Hematopoietic multipotent progenitor cell treated with erythropoietin and hydrocortisone succinate and interleukin-3 and kit ligand, for 15 days (in vitro differentiated cells): ENCODE data around the gene PRDM16.

Experiments
- DNase-seq: peaks from one replicate; pipeline ENCODE4 v3.0.0-alpha.2; 2015; ENCODE audit warnings: low spot score

Gene PRDM16

DNA sequence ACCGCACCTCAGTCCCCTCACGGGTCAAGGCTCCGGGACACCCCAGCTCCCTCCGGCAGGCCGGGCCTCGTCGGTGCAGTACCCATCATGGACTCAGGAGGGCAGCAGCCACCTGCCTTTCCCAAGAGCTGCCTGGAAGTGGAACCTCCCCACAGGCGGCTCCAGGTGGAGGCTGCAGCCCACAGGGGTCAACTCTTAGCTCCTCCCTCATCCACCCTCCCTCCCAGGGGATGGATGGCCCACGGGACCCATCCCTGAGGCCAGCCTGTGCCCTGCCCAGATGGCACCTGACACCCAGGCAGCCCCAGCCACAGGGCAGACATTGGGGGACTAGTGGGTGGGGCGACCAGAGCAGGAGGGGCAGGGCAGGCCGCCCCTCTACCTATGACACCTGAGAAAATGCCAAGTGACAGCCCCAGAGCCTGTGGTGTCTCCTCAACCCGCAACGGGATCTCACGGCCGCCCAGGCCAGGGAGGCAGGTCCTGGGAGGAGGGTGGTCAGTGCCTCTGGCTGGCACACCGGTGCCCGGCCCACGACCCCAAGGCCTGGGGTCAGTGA is 384.3 kb downstream of the PRDM16 start:
- DNase-seq = peak; percentile 35

DNA sequence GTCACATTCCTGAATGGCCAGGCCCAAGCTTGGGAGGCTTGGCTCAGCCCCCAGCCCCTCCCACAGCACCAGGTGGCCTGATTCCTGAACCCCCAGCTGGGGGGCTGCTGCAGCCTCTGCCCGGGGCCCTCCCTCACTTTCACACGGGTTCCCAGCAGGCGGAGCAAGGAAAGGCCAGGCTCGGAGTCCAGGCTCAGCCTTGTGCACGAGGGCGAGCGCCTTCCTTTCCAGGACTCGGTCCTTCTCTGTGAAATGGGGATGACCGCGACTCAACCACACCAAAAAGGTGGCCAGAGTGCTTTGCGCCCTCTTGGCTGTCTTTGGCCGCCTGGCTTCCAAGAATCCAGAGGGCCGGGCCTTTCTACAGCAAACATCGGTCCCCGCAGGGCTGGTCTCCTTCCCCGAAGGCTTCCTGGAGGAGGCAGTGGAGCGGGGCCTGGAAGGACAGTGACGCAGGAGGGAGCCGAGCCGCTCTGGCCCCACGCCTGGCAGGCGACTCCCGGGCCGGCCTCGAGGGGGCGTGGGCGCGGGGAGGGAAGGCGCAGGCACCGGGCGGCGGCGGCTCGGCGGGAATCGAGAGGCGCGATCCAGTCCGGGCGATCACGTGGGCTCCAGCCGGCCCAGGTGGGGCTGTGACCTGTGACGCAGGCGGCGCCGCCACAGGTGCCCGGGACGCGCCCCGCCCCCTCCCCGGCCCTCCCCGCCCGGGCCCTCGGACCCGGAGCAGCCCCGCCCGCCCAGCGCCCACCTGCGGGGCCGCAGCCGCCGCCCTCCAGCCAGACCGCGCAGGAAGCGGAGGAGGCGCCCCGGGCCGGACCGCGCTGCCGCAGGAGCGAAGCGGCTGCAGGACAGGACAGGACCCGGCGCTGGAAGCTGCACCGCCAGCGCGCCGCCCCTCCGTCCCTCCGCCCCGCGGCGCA is 385.1 kb downstream of the PRDM16 start, which contains the start of gene ARHGEF16:
Gene ARHGEF16 (plus strand): TSS at position 775 of the 920 bp plus-strand sequence. CDS start 8,420 bp downstream, outside the sequence.
- DNase-seq = no peak

DNA sequence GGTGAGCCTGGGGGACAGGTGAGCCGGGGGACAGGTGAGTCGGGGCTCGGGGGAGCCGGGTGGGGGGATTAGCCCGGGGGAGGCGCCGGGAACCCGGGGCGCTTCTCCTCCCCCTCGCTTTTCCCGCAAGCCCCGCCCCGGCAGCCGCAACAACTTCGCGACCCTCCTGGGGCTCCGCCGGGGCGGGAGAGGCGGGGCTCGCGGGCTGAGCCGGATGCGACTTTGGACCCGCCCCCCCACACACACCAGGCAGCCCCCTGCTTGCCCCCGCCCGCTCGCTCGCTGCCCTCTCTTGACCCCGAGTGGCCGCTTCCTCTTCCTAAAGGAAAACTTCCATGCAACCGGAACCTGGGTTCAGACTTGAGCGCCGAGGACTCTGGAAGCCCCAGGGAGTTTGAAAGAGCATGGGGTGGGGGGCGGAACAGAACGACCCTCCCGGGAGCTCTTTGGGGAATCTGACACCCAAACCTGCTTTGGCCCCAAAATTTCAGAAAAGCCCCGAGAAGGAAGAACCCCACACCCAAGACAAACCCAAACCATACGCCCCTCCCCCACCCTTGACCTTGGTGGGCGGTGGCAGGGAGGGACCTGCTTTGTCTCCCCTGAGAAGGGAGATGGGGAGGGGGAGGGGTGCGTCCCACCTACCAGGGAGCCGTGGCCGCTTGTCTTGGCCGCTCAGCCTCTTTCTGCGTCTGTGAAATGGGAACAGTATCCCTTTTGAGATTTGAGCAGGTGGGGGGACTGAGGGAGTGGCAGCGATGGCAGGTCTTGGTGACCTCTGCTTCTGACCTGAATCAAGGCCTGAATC is 386.0 kb downstream of the PRDM16 start:
- no peak for DNase-seq

DNA sequence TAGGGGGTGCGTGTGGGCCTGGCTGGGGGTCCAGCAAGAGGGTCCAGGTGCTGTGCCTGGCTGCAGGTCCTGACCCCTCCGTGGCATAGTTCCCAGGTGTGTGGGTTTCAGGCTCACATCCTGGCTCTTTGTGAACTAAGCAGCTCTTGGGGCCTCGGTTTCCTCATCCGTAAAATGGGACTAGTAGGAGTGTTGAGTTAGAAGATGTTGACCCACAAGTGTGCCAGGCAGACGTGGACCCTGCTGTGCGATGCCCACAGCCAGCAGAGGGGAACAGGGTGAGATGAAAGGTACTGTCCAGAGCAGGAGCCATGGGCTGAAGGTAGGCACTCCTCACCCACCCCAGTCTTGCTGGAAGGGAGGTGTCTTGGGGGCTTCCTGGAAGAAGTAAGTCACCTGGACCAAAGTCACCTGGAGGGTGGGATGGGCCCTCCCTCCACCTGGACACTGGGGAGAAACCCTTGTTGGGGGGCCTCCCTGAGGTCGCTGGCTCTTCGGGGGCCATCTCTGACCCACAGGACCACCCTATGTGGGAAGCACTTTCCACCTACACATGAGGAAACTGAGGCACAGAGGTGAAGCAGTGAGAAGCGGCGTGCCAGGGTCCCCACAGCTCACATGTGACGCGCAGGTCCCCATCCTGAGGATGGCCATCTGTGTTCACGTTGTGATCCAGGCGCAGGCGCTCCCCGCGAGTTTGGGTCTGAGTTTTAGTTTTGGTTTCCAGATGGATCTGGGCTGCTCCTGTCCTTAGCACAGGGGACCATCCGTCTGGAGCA is 386.9 kb downstream of the PRDM16 start:
- DNase-seq = no peak

DNA sequence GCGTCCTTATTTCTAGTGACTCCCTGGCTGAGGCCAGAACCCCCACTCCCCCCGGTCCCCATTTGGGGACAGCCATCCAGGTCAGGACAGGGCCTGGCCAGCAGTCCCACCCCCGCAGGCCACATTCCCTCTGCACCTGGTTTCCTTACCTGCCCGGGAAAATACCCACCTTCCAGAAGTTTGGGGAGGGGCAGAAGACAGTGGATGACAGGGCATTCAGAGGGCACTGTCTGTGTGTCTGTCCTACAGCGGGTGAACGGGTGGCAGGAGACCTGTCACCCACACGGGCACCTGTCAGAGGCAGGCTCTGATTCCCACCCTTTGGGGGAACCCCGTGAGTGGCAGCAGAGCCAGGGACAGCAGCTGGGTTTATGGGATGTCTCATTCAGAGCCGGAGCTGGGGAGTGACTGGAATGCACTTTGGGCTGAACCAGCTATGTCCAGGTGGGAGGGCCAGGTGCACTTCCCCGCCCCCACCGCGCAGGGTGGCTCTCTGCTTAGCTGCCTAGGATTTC is 387.5 kb downstream of the PRDM16 start:
- DNase-seq = no peak

DNA sequence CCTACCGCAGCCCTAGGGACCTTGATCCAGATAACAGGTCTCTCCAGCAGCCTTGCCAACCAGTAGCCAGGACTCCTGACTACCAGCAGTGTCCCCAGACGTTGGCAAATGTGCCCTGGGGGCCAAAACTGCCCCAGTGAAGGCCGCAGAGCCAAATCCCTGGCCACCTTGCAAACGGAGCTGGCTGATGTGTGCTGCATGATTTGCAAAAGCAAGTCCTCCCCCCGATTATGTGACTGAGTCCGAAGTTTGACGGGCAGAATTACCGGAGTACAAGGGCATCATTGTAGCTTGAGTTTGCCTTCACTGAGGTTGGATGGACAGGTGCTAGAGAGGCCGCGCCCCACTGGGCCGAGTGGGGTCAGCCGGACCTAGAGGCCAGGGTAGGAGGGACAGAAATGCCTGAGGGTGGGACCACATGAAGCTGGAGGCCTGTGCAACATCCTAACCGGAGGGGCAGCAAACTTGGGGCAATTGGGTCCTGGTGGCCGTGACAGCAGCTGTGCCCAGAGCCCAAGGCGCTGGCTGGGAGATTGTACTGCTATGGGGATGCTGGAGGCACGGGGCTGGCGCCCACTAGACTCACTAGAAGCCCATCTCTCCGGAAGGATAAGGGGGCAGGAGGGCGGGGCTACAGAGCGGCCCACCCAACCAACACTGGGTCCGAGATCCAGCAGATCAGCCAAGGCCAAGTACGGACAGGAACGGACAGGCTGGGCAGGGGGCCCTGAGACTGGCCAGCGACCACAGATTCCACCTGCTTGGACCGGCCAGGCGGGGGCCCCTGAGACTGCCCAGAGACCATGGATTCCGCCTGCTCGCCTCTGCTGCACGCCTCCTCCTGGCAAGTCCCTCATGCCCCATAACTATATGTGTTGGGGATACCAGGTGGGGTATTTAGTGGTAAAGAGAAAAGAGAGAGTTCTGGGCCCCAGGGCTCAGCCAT is 388.2 kb downstream of the PRDM16 start:
- no peak for DNase-seq

DNA sequence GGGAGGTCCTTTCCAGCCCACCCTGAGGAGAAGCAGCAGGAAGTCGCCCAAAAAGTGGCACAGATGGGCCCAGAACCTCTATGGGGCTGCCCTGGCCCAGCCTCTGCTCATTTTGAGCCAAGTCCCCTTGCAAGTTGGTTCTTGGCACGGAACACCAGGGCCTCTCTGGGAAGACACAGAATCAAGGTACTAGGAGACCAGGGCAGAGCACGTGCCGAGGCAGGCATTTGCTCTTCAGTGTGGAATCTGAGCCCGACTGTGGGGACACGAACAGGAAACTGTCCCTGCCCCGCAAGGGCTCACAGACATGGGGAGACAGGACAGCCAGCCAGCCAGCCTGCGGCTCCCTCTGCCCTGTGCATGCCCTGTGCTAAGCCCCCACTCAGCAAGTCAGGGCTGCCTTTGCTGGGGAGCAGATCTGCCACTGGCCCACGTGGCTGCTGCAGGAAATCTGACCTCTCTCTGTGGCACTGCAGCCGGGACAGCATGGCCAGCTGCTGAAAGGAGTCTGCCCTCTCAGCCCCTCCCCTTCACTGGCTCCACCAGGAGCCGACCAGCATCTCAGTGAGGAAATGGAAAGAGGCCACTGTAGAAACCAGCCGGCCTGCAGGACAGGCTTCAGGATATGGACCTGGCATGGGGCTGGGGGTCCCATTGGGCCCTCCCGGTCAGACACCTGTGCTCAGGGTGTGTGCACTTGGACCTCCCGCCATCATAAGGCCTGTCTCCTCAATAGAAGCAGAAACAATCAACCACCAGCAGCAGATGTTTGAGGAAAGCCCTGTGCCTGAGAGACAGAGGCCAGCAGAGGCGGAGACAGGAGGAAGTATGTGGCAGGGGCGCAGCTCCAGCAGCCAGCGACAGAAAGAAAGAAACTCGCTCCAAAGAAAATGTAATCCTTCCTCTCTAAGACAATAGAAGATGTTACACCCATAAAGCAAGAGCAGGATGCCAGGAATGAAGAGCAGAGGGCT is 389.2 kb downstream of the PRDM16 start:
- DNase-seq = no peak

DNA sequence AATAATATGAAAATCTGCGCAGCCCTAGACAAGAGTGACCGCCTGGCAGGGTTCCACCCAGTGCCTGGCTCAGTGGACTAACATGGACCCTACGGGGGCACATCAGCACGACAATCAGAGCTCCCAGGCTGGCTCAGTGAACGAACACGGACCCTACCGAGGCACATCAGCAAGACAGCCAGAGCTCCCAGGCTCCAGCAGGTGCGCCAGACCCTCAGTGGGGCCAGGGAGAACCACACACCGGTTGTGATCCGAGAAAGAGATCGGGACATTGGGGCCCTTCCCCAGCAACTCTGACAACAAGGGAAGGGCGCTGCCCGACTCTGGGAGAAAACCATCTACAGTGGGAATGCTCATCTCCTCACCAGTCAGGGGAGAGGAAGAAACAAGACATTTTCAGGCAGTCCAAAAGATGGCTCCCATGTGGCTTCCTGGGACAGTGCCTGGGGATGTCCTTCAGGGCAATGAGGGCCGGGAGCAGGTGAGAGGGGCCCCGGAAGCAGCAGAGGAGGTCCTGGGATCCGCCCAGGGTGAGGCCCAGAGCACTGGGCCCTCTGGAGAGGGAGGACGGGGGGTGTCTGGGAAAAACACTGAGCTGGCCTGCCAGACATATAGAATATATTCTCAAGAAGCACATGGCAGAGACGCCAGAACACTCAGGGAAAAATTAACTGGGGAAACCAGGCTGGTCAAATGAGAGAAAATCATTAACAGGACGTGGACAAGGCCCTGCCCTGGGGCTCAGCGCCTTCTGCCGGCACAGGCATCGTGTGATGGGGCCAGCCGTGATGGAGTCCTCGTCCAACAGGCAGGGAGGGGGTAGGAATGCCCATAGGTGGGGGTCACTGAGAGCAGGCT is 390.3 kb downstream of the PRDM16 start:
- DNase-seq = no peak

DNA sequence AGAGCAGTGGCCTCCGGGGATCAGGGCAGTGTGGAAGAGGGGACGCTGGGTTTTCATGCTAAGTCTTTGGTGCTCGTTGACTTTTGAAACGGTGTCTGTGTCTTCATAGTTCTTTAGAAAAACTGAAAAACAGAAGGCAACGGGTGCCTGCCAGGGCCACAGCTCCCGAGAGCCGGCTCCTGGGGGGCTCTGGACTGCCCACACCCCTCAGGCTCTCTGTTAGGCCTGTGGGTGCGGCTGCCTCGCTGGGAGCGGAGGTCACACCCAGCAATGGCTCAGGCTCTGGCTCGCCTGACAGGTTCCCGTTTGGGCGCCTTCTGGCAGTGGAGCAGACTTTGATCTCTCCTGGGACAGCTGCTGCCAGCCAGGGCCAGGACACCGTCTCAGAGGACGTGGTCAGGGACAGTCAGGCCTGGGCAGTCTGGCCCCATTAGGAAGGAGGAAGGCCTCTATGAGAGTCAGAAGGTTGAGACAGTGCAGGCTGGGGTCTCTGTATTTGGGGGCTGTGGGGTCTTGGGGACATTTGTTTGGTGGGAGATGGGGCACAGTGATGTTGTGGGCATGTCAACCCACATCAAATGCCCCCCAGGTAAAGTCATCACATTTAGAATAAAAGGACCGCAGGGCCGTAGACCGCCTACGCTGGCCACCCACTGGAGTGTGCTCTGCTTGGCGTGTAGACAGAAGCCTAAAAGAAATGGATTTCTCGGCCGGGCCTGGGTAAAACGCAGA is 391.1 kb downstream of the PRDM16 start:
- DNase-seq = no peak

DNA sequence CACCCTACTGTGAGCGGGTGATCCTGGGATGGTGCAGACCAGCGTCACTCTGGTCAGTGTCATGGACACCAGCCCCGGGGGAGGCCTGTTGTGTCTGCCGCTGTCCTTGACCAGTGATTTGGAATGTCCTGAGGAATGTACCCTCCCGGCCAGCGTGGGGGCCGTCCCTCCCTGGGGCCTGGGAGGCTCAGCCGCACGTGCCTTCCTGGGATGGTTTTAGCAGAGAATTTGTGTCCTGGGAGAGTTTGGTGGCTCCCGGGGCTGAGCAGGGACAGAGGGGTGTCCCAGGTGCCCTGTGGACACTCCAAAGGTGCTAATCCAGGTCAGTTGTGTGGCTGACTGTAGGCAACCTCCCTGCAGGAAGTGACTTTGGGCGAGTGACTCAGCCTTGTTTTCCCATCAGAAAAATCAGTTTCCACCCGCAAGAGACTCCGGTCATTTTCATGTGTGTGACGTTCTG is 391.7 kb downstream of the PRDM16 start:
- no peak for DNase-seq

DNA sequence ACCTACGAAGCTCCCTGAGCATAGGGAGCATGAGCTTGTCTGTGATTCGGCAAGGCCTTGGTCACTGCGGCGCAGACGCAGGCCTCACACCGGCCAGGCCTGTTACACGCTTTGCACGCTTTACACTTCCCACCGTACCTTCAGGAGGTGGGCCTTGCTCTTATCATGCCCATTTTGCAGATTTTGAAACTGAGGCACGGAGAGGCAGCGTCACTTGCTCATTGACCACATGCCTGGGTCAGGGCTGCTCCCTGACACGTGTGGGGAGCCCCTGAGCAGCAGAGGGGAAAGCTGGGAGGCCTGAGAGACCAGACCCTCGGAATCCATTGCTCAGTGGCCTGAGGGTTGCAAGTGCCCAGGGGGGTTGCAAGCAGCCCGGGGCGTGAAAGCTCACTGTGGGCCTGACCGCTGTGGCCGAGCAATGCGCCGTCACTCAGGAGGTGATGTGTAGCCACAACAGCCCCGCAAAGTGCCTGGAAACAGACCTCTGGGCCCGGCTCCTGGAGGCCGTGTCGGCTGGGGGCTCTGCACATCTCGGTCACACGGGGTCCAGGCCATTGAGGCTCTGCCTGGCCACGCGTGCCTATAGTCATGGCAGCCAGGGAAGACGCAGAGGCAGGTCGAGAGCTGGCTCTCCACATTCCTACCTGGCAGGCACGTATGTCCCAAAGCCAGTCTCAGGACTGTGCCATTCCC is 392.4 kb downstream of the PRDM16 start:
- DNase-seq = no peak

DNA sequence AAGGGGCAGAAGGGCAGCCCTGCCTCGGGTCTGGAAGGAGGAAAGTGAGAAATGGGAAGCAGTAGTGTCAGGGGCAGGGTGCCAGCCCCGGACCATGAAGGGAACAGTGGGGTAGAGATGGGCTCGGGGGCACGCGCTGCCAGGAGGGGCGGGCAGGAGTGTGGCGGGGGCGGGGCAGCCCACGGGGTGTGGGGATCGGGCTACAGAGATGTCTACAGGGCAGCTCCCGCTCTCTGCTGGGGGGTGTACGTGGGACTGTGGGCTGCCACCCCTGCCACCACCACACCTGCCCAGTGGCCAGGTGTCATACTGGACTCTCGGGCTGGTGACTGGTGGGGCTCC is 392.9 kb downstream of the PRDM16 start:
- DNase-seq = no peak

DNA sequence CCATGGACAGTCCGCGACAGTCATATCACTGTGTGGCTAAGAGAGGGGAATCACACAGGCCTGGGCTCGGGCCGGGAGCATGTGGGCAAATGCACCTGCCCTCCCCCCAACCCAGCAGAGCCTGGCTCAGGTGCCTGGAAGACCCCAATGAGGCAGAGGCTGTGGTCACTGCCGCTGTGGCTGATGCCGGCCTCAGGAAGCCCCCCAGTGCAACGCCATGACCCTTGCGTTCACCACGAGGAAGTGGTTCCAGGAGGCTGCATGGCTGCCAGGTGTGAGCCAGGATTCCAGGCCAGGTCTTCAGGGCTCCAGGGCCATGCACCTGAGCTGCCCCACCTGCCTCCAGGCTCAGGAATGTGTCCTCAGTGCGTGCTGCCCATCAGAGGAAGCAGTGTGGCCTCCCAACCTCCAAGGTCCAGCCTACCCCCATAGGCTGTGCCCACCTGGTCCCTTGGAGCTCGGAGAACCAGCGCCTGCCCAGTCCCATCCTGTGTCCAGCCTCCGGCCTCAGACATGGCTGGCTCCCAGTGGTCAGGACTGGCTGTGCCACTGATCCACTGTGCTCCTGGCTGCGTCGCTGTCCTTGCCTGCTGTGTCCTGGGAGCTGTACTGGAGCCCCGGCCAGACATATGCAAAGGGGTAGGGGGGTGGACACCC is 393.5 kb downstream of the PRDM16 start:
- no peak for DNase-seq

DNA sequence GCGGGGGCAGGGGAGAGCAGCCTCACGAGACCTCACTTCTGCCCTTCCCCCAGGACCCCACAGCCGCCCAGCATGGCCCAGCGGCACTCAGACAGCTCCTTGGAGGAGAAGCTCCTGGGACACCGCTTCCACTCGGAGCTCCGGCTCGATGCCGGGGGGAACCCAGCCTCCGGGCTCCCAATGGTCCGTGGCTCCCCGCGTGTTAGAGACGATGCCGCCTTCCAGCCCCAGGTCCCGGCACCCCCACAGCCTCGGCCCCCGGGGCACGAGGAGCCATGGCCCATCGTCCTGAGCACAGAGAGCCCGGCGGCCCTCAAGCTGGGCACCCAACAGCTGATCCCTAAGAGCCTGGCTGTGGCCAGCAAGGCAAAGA is 394.0 kb downstream of the PRDM16 start:
- DNase-seq = no peak

DNA sequence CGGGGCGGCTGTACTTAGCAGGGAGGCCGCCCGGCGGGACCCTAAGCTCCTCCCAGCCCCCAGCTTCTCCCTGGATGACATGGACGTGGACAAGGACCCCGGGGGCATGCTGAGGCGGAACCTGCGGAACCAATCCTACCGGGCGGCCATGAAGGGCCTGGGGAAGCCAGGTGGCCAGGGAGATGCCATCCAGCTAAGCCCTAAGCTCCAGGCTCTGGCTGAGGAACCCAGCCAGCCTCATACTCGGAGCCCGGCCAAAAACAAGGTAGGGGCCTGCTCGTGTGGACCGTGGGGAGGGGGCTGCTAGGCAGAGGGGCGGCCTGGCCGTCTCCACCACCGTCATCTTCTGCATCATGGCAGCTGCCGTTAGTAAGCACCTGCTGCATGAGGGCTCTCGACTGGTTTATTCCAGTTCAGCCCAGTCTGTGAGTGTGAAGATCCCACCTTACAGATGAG is 394.4 kb downstream of the PRDM16 start:
- no peak for DNase-seq

DNA sequence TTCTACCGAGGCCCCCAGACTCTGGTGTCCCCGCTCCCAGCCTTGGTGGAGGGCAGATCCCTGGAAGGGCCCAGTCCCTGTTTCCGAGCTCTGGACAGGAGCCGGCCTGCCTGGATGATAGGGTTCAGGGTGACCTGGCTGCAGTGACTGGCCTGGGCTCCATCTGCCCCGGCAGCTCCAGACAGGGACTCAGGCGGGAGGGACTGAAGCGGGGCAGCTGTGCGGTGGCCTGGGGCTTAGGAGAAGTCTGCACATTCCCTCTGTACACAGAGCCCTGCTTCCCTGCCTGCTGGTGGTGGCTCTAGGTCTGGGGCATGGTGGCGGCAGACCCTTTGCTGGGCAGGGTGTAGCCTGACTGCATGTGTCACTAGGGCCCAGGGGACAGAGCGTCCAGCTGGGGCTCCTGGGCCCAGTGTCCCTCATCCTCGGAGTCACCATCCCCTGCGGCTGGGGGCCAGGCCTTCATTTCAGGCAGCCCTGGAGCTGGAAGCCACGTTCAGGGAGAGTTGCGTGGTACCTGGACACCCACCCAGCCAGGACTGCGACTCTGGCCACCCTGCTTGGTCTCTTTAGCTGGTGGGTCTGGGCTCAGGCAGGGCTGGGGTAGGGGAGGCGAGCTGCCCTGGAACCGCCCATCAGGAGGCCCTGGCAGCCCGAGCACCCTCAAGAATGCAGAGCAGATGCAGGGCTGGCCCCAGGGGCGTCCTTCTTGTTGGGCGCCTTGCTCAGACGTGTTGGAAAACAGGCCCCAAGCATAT is 395.1 kb downstream of the PRDM16 start:
- no peak for DNase-seq
